Measurements from ENCODE around the gene PCDHGB3.
A peak's percentile ranks its signal among the peaks of the same experiment; 100 is the strongest.
"Not testable (repeated sequence)": the region's sequence is repeated elsewhere in the genome, so short reads cannot be mapped to it uniquely, and the experiment has no call there.

Gene PCDHGB3

GRCh38 chr5:141369994-141370848 lies at the start of gene PCDHGB3:
Gene PCDHGB3 (plus strand): TSS chr5:141370242. CDS start chr5:141370395, 153 bp downstream.
- DNase-seq = no peak

DNA sequence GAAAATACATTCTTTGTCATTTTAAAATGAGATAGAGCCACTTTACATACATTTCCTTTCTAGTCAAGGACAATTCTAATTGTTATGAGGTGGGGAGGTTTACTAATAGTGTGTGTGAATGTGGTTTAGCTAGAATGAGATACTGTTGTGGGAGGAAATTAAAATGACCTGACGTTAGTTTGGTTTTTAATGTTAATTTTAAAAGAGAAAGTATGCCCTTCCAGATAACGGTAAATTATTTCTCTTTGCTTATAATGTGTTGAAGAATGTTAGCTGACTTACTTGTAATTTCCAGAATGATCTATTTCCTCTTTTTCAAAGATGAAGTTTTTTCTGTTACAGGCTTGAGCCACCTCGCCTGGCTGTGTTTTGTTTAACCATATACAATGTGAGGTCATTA lies 47.8 kb upstream of the PCDHGB3 start:
- DNase-seq = no peak

GRCh38 chr5:141326088-141326854 lies 43.8 kb upstream of the PCDHGB3 start:
- DNase-seq = peak; percentile 62

DNA sequence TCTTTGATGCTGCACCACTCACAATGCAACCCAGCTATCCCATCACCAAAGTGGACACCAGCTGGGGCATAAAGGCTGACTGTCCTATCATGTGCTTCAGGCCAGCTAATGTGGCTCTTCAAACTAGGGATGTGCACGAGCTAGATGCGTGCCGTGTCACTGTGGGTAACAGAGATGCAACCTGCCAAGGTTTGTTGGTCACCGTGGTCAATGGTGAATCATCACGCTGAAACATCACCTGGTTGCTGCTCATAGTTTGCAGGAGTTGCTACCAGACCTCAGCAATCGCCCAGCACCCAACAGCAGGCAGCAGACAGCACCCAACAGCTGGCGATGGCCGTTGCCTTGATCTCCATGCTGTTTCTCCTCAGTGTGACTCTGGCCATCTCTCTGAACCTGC lies 41.8 kb upstream of the PCDHGB3 start:
- no peak for DNase-seq

- peak; percentile 15 for DNase-seq
Observed at GRCh38 chr5:141330299-141331080, 39.6 kb upstream of the PCDHGB3 start, which contains the start of gene PCDHGA1. Gene PCDHGA1 (plus strand): TSS chr5:141330514.

DNA sequence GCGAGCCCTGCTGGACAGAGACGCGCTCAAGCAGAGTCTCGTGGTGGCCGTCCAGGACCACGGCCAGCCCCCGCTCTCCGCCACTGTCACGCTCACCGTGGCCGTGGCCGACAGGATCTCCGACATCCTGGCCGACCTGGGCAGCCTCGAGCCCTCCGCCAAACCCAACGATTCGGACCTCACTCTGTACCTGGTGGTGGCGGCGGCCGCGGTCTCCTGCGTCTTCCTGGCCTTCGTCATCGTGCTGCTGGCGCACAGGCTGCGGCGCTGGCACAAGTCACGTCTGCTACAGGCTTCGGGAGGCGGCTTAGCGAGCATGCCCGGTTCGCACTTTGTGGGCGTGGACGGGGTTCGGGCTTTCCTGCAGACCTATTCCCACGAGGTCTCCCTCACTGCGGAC lies 37.5 kb upstream of the PCDHGB3 start:
- DNase-seq = not testable (repeated sequence)

- no peak for DNase-seq
Observed at GRCh38 chr5:141338538-141339306, 31.3 kb upstream of the PCDHGB3 start, which contains the start of gene PCDHGA2. Gene PCDHGA2 (plus strand): TSS chr5:141338760.

- DNase-seq = not testable (repeated sequence)
Observed at GRCh38 chr5:141340781-141341354, 29.2 kb upstream of the PCDHGB3 start.

DNA sequence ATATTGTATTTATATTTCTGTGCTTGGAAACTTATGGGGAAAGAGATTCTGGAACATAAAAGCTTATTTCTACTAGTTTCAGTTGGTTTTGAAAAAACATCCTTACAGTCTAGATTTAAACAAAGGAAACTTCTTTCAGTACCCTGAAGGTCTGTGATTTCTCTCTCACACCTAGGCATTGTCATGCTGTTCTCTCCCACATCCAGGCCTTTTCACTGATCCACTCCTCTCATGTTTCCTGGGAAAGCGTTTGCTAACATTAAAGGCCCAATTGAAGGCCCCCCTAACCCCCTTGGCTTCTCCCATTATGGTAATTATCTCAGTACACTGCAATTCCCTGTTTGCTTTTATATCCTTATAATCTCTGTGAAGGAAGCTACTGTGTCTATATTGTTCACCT lies 27.3 kb upstream of the PCDHGB3 start:
- no peak for DNase-seq

GRCh38 chr5:141343242-141343952 lies 26.6 kb upstream of the PCDHGB3 start, which contains the start of gene PCDHGA3:
Gene PCDHGA3 (plus strand): TSS chr5:141343829. CDS start chr5:141344034, 205 bp downstream.
- no peak for DNase-seq

DNA sequence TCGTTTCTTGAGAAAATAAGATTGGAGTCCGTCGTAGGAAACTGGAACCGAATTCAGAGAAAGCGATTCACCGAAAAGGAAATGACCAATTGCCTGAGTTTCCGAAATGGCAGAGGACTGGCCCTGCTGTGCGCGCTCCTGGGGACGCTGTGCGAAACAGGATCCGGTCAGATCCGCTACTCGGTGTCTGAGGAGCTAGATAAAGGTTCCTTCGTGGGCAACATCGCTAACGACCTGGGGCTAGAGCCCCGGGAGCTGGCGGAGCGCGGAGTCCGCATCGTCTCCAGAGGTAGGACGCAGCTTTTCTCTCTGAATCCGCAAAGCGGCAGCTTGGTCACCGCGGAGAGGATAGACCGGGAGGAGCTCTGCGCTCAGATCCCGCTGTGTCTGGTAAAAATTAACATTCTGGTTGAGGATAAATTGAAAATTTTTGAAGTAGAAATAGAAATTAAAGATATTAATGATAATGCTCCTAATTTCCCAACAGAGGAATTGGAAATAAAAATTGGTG lies 26.0 kb upstream of the PCDHGB3 start:
- no peak for DNase-seq

- DNase-seq = no peak
Observed at GRCh38 chr5:141345327-141345726, 24.7 kb upstream of the PCDHGB3 start.

- not testable (repeated sequence) for DNase-seq
Observed at GRCh38 chr5:141346017-141346416, 24.0 kb upstream of the PCDHGB3 start.

- peak; percentile 33 for DNase-seq
Observed at GRCh38 chr5:141349917-141350619, 20.0 kb upstream of the PCDHGB3 start, which contains the start of gene PCDHGB1. Gene PCDHGB1 (plus strand): TSS chr5:141350099. CDS start chr5:141350261, 162 bp downstream.

DNA sequence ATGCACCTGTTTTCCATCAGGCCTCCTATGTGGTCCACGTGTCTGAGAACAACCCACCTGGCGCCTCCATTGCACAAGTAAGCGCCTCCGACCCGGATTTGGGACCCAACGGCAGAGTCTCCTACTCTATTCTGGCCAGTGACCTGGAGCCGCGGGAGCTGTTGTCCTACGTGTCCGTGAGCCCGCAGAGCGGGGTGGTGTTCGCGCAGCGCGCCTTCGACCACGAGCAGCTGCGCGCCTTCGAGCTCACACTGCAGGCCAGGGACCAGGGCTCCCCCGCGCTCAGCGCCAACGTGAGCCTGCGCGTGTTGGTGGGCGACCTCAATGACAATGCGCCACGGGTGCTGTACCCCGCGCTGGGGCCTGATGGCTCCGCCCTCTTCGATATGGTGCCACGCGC lies 18.5 kb upstream of the PCDHGB3 start:
- no peak for DNase-seq

GRCh38 chr5:141354900-141355469 lies 15.1 kb upstream of the PCDHGB3 start, which contains the start of gene PCDHGA4:
Gene PCDHGA4 (plus strand): TSS chr5:141355021. CDS start chr5:141355108, 87 bp downstream.
- no peak for DNase-seq

DNA sequence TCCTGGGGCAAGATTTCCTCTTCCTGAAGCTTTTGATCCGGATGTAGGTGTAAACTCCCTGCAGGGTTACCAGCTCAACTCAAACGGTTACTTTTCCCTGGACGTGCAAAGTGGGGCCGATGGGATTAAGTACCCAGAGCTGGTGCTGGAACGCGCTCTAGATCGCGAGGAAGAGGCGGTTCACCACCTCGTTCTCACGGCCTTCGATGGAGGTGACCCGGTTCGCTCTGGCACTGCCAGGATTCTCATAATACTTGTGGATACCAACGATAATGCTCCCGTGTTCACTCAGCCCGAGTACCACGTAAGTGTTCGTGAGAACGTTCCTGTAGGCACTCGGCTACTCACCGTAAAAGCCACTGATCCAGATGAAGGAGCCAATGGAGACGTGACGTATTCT lies 14.4 kb upstream of the PCDHGB3 start:
- DNase-seq = no peak

- DNase-seq = no peak
Observed at GRCh38 chr5:141356133-141356532, 13.9 kb upstream of the PCDHGB3 start.

- DNase-seq = no peak
Observed at GRCh38 chr5:141356950-141357349, 13.1 kb upstream of the PCDHGB3 start.
